GM12878 (cell line): ENCODE results near the gene MSI2. TPM values are rescaled to one million over a fixed set of nuclear protein-coding genes. Genes with fewer than 3 reads are reported as not detected.
A peak's percentile ranks its signal among the peaks of the same experiment; 100 is the strongest.

Source experiments
- CHD2 ChIP-seq: IDR thresholded peaks from 2 replicates; pipeline ENCODE4 v1.6.1; 2011; ENCODE audit warnings: low read depth, low read length, improper control_type of control experiment, borderline replicate concordance
- CREM ChIP-seq: IDR thresholded peaks from 2 replicates; pipeline ENCODE4 v1.6.1; 2014; ENCODE audit warnings: antibody characterized with exemption, low read depth
- CUX1 ChIP-seq: IDR thresholded peaks from 2 replicates; pipeline ENCODE4 v1.6.1; 2012; ENCODE audit warnings: improper control_type of control experiment, low read depth, low read length; ENCODE audit not compliant: insufficient replicate concordance
- DPF2 ChIP-seq: fragments of 450-650 bp; IDR thresholded peaks from 2 replicates; pipeline ENCODE4 v1.6.1; 2017; ENCODE audit warnings: mild to moderate bottlenecking
- IKZF1 ChIP-seq: fragments of 450-650 bp; conservative IDR thresholded peaks from 2 replicates; pipeline ENCODE4 v1.6.1; 2017; ENCODE audit warnings: antibody characterized with exemption, mild to moderate bottlenecking
- PAX5 ChIP-seq: IDR thresholded peaks from 2 replicates; pipeline ENCODE4 v1.6.1; 2011; ENCODE audit warnings: low read depth, low read length, borderline replicate concordance
- RAD51 ChIP-seq: fragments of 450-650 bp; IDR thresholded peaks from 2 replicates; pipeline ENCODE4 v1.6.1; 2016; ENCODE audit warnings: moderate library complexity, mild to moderate bottlenecking, inconsistent platforms
- TCF7 ChIP-seq: IDR thresholded peaks from 2 replicates; pipeline ENCODE4 v1.6.1; 2014; ENCODE audit warnings: antibody characterized with exemption, borderline replicate concordance
- ZBED1 ChIP-seq: IDR thresholded peaks from 2 replicates; pipeline ENCODE4 v1.6.1; 2016; ENCODE audit warnings: borderline replicate concordance
- ZBTB33 ChIP-seq: fragments of 450-650 bp; IDR thresholded peaks from 2 replicates; pipeline ENCODE4 v1.6.1; 2017; ENCODE audit warnings: mild to moderate bottlenecking
- ZBTB4 ChIP-seq: fragments of 450-650 bp; formaldehyde crosslinking; IDR thresholded peaks from 2 replicates; pipeline ENCODE4 v1.4.0; 2022; ENCODE audit warnings: mild to moderate bottlenecking, moderate library complexity
- ZNF592 ChIP-seq: fragments of 450-650 bp; IDR thresholded peaks from 2 replicates; pipeline ENCODE4 v1.6.1; 2017; ENCODE audit warnings: mild to moderate bottlenecking, moderate library complexity
- ZNF622 ChIP-seq: fragments of 450-650 bp; IDR thresholded peaks from 2 replicates; pipeline ENCODE4 v1.6.1; 2017; ENCODE audit warnings: mild to moderate bottlenecking, inconsistent platforms
- ZZZ3 ChIP-seq: IDR thresholded peaks from 2 replicates; pipeline ENCODE4 v1.6.1; 2011; ENCODE audit warnings: low read depth; ENCODE audit not compliant: control insufficient read depth, insufficient read length
- polyA plus RNA-seq, 11 experiments: library from polyadenylated mRNA; depleted of rRNA in 4 of 11; unstranded in 6 of 11; stranded (reverse) in 5 of 11; fragments of >200 nt; fragmentation: Nextera tagmentation in 4 of 11; fragmentation: Illumina TruSeq in 1 of 11; extraction: Ambion mirVana in 4 of 11; extraction: Trizol in 1 of 11; gene quantifications; 1 replicate in 1 of 11; 2 replicates in 10 of 11; pipeline versions ENCODE4 v1.2.1 to v1.2.3, GENCODE V29; 2011 to 2016; ENCODE audit warnings: inconsistent platforms in 2 of 11, missing spikeins in 2 of 11, low read depth in 1 of 11
- total RNA-seq, 4 experiments: library from RNA; depleted of rRNA in 3 of 4; stranded (reverse); fragments of >200 nt in 3 of 4; fragmentation: Illumina TruSeq in 1 of 4; extraction: Trizol in 1 of 4; gene quantifications; 2 replicates each; pipeline versions ENCODE4 v1.2.1 to v1.2.3, GENCODE V29; 2013 to 2021

Gene MSI2
- total and polyA plus RNA-seq, 10 of the 15 experiments (the other 5 are each of a cell fraction or from before 2014, with no cell fraction given) = 6.1 to 76.1 (median 42.0) TPM

GRCh38 chr17:57531648-57532504 is 275.6 kb downstream of the MSI2 start (continued):
- TF ChIP-seq ZBTB33 (peak; percentile 93; the same call in 1 of the 2 replicates), CREM (0 out of 2 replicates have a peak, but pooled peaks have one; percentile 23), CHD2 (no peak), DPF2 (0 out of 2 replicates have a peak, but pooled peaks have one; percentile 21), ZZZ3 (no peak), ZBED1 (no peak), ZNF592 (no peak), IKZF1 (no peak), ZNF622 (no peak), CUX1 (no peak), ZBTB4 (no peak), TCF7 (no peak), RAD51 (no peak), PAX5 (peak; percentile 46; the same call in 1 of the 2 replicates)
